ENCODE data around the gene HIVEP3.
A peak's percentile ranks its signal among the peaks of the same experiment; 100 is the strongest.

HIVEP3 gene

DNA sequence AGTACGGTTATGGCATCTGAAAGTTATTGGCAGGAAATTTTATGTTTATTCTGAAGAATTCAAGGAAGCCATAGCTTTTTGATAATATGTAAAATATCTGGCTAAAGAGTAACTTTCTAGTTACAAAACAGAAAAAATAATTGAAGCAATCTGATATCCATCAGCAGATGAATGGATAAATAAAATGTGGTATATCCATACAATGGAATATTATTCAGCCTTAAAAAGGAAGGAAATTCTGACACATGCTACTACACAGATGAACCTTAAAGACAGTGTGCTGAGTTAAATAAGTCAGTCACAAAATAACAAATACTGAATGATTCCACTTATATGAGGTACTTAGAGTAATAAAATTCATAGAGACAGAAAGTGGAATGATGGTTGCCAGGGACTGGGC, 25.0 kb upstream of the HIVEP3 start:
- no peak for DNase-seq (ENCODE audit: low read depth in 1 of 2, low spot score in 1 of 2)
- no peak for TF ChIP-seq GABPA (IDR thresholded peaks at IDR 0.05; ENCODE audit: low read depth)
- TF ChIP-seq, protein P1, sequence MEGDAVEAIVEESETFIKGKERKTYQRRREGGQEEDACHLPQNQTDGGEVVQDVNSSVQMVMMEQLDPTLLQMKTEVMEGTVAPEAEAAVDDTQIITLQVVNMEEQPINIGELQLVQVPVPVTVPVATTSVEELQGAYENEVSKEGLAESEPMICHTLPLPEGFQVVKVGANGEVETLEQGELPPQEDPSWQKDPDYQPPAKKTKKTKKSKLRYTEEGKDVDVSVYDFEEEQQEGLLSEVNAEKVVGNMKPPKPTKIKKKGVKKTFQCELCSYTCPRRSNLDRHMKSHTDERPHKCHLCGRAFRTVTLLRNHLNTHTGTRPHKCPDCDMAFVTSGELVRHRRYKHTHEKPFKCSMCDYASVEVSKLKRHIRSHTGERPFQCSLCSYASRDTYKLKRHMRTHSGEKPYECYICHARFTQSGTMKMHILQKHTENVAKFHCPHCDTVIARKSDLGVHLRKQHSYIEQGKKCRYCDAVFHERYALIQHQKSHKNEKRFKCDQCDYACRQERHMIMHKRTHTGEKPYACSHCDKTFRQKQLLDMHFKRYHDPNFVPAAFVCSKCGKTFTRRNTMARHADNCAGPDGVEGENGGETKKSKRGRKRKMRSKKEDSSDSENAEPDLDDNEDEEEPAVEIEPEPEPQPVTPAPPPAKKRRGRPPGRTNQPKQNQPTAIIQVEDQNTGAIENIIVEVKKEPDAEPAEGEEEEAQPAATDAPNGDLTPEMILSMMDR (IDR thresholded peaks at IDR 0.05; ENCODE audit: insufficient read depth, low read length): no peak
- no peak for TF ChIP-seq SPI1 (IDR thresholded peaks at IDR 0.05; ENCODE audit: borderline replicate concordance, low read depth)
- TF ChIP-seq POLR2AphosphoS5 (IDR thresholded peaks at IDR 0.05; ENCODE audit: low read depth): no peak
- TF ChIP-seq, protein P2, sequence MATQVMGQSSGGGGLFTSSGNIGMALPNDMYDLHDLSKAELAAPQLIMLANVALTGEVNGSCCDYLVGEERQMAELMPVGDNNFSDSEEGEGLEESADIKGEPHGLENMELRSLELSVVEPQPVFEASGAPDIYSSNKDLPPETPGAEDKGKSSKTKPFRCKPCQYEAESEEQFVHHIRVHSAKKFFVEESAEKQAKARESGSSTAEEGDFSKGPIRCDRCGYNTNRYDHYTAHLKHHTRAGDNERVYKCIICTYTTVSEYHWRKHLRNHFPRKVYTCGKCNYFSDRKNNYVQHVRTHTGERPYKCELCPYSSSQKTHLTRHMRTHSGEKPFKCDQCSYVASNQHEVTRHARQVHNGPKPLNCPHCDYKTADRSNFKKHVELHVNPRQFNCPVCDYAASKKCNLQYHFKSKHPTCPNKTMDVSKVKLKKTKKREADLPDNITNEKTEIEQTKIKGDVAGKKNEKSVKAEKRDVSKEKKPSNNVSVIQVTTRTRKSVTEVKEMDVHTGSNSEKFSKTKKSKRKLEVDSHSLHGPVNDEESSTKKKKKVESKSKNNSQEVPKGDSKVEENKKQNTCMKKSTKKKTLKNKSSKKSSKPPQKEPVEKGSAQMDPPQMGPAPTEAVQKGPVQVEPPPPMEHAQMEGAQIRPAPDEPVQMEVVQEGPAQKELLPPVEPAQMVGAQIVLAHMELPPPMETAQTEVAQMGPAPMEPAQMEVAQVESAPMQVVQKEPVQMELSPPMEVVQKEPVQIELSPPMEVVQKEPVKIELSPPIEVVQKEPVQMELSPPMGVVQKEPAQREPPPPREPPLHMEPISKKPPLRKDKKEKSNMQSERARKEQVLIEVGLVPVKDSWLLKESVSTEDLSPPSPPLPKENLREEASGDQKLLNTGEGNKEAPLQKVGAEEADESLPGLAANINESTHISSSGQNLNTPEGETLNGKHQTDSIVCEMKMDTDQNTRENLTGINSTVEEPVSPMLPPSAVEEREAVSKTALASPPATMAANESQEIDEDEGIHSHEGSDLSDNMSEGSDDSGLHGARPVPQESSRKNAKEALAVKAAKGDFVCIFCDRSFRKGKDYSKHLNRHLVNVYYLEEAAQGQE (IDR thresholded peaks at IDR 0.05; ENCODE audit: insufficient replicate concordance, low read depth): no peak
- Histone ChIP-seq H3K27me3 (ENCODE audit: insufficient read depth, poor library complexity, severe bottlenecking) (no peaks in the 10 kb centered on the region), H3K27ac (replicated peaks) (no peak overlapping the region), H3K4me3 (replicated peaks; ENCODE audit: insufficient read depth, low read length) (no peak overlapping the region)

DNA sequence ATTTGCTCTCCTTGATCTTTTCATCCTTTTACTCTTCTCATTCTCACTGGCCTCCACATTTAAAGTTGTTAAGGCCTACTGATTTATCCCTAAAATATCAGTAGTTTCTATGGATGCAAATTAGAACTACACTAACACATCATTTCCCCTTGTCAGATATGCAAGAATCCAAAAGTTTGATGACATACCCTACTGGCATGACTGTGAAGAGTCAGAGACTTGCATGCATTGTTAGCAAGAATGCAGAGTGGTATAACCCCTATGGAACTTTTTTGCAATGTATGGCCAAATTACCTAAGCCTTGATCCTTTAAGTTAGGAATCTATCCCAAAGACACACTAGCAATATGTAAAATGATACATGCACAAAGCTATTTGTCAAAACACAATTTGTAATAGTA, 23.6 kb upstream of the HIVEP3 start:
- no peak for TF ChIP-seq GABPA (IDR thresholded peaks at IDR 0.05; ENCODE audit: low read depth)
- no peak for TF ChIP-seq POLR2AphosphoS5 (IDR thresholded peaks at IDR 0.05; ENCODE audit: low read depth)
- no peak for TF ChIP-seq SPI1 (IDR thresholded peaks at IDR 0.05; ENCODE audit: borderline replicate concordance, low read depth)
- TF ChIP-seq, protein P2 (IDR thresholded peaks at IDR 0.05; ENCODE audit: insufficient replicate concordance, low read depth): no peak
- TF ChIP-seq, protein P1 (IDR thresholded peaks at IDR 0.05; ENCODE audit: insufficient read depth, low read length): no peak
- DNase-seq (ENCODE audit: low read depth in 1 of 2, low spot score in 1 of 2): no peak
- Histone ChIP-seq H3K27me3 (ENCODE audit: insufficient read depth, poor library complexity, severe bottlenecking) (no peaks in the 10 kb centered on the region), H3K27ac (replicated peaks) (no peak overlapping the region), H3K4me3 (replicated peaks; ENCODE audit: insufficient read depth, low read length) (no peak overlapping the region)

DNA sequence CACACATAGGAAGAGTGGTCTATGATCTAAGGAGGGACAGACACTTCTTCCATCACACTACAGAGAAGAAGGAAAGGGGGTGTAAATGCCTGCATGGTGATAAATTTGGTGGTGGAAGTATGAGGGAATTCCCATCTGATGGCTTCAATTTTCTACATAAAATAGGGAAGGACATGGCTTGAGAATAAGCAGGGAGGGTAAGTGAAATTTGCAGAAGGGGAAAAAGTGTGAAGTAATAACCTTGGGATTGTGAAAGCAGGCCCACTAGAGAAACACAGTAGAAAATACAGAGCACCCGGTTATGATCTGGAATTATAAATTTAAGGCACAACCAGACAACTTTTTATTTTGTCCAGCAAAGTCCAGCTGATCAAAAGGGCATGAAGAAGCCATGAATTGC, 22.7 kb upstream of the HIVEP3 start:
- peak in 1 of 2 experiments; percentile 4 for DNase-seq (ENCODE audit: low read depth in 1 of 2, low spot score in 1 of 2)
- 0 out of 2 replicates have a peak, but pooled peaks have one; percentile 6 for TF ChIP-seq SPI1 (IDR thresholded peaks at IDR 0.05; ENCODE audit: borderline replicate concordance, low read depth)
- TF ChIP-seq GABPA (IDR thresholded peaks at IDR 0.05; ENCODE audit: low read depth): no peak
- no peak overlapping the region for H3K4me3 ChIP-seq (replicated peaks; ENCODE audit: insufficient read depth, low read length)
- no peaks in the 10 kb centered on the region for H3K27me3 ChIP-seq (ENCODE audit: insufficient read depth, poor library complexity, severe bottlenecking)
- H3K27ac ChIP-seq (replicated peaks): no peak overlapping the region

DNA sequence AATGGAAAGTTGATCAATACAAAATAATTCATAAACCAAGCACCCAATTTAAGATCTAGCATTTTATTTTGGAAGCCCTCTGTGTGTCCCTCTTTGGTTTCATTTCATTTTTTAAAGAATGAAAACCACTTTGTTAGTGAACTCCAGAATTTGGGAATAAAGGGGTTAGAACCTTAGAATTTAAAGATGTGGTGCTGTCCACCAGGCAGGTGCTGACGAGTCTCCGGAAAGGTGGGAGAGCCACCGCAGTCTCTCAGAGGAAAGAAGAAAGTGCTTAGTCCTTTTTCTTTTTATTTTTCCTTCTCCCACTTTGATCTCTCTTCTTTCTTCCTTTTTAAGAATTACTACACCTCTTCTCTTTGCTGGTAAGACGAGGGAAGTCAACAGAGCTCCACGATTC, 20.5 kb upstream of the HIVEP3 start:
- TF ChIP-seq, protein P1 (IDR thresholded peaks at IDR 0.05; ENCODE audit: insufficient read depth, low read length): no peak
- TF ChIP-seq SPI1 (IDR thresholded peaks at IDR 0.05; ENCODE audit: borderline replicate concordance, low read depth) (no peak), GABPA (IDR thresholded peaks at IDR 0.05; ENCODE audit: low read depth) (no peak), POLR2AphosphoS5 (IDR thresholded peaks at IDR 0.05; ENCODE audit: low read depth) (no peak)
- TF ChIP-seq, protein P2 (IDR thresholded peaks at IDR 0.05; ENCODE audit: insufficient replicate concordance, low read depth): peak; percentile 93

More for the DNA sequence above, 20.5 kb upstream of the HIVEP3 start:
- Histone ChIP-seq H3K27me3 (ENCODE audit: insufficient read depth, poor library complexity, severe bottlenecking) (peaks cover 4% of the 10 kb centered on the region), H3K4me3 (replicated peaks; ENCODE audit: insufficient read depth, low read length) (no peak overlapping the region), H3K27ac (replicated peaks) (no peak overlapping the region)
- no peak for DNase-seq (ENCODE audit: low read depth in 1 of 2, low spot score in 1 of 2)
